Coronary artery (tissue), 2 donors: ENCODE results near the gene CTSZ.

Source experiments
- DNase-seq: peaks from one replicate; pipeline ENCODE4 v3.0.0-alpha.2; 2017; ENCODE audit warnings: low spot score
- H3K27ac ChIP-seq, 2 donors: fragments of 200-600 bp; sonication (generic); one replicate each; pipeline ENCODE4 v1.5.1; 2016 to 2019
- H3K4me3 ChIP-seq: fragments of 200-600 bp; sonication (generic); 2 replicates; pipeline ENCODE4 v1.5.1; 2016; ENCODE audit warnings: mild to moderate bottlenecking, moderate library complexity
- TF ChIP-seq, protein P1 (sequence below): fragments of 200-600 bp; sonication (generic); IDR thresholded peaks from one replicate; pipeline ENCODE4 v1.5.1; 2019; ENCODE audit warnings: antibody characterized with exemption

Gene CTSZ

DNA sequence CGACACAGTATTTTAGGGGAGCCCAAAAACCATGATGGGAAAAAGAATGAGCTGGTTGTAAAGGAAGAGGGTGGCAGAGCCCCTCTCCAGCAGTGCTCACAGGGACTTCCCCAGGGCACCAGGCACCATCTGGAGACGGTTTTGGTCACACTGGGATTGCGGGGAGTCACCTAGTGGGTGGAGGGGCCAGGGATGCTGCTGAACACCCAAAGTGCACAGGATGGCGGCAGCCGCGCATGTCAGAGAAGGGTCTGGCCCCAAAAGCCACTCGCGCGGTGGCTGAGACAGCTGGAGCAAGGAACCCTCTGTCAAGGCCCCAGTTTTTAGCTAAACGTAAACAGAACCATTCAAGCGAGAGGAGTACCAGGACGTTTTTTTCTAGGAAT, 10.8 kb downstream of the CTSZ start:
- Histone ChIP-seq H3K4me3 (no peak overlapping the region), H3K27ac (no peak overlapping the region)
- TF ChIP-seq, protein P1, sequence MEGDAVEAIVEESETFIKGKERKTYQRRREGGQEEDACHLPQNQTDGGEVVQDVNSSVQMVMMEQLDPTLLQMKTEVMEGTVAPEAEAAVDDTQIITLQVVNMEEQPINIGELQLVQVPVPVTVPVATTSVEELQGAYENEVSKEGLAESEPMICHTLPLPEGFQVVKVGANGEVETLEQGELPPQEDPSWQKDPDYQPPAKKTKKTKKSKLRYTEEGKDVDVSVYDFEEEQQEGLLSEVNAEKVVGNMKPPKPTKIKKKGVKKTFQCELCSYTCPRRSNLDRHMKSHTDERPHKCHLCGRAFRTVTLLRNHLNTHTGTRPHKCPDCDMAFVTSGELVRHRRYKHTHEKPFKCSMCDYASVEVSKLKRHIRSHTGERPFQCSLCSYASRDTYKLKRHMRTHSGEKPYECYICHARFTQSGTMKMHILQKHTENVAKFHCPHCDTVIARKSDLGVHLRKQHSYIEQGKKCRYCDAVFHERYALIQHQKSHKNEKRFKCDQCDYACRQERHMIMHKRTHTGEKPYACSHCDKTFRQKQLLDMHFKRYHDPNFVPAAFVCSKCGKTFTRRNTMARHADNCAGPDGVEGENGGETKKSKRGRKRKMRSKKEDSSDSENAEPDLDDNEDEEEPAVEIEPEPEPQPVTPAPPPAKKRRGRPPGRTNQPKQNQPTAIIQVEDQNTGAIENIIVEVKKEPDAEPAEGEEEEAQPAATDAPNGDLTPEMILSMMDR, result no peak
- DNase-seq, result no peak

DNA sequence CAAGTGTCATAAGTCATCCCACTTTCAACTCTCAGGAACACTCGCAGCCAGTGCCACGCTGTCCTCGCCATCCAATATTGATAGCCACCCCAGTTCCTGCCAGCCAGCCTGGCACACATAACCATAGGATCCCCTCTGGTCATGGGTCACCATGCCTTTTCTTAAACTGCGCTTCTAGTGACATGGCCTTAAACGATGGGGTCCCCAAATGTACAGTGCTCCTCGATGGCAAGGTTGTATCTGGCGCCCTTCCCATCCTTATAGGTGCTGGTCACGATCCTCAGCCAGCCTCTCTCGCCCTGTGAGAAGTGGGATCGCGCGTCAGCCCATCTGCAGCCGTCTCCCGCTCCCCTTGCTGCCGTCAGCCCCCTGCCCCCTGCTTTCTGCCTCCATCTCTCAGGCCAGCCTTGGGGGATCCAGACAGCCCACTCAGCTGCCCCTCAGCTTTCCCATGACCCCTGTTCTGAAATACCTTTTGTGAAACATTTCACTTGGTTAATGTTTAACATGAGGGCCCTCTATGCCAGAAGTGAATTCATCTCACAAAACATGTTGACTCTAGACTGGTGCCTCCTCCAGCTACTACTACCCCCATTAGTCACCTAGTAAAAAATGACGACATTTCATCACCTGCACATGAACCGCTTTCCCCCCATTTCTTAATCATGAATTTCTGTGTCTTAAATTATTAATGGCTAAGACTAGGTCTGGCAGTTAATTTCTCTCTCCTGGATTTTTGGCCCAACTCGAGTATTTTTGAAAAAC, 11.4 kb downstream of the CTSZ start:
- DNase-seq, result no peak
- no peak overlapping the region for H3K27ac ChIP-seq
- no peak overlapping the region for H3K4me3 ChIP-seq
- TF ChIP-seq, protein P1, result no peak

DNA sequence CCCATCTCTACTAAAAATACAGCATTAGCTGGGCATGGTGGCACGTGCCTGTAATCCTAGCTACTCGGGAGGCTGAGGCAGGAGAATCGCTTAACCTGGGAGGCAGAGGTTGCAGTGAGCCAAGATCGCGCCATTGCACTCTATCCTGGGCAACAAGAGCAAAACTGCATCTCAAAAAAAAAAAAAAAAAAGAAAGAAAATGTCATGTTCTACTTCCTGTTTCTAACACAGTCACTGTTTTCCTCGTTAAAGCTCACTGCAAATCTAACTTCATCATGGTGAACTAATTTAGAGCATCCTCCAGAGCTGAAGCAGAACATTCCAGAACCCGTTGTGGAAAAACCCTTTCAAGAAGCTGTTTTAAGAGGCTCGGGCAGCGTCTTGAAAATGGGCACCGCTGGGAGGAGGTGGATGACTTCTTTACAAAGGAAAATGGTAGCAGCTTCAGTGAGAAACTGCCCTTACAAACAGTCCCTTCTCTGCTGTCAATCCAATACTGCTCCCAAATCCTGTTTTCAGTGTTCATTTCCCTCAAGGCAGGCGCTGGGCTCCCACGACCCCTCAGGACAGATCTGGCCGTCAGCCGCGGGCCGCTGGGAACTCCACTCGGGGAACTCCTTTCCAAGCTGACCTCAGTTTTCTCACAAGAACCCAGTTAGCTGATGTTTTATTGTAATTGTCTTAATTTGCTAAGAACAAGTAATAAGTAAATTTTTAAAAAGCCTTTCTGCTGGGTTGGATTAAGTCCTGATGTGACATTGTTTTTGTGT, 12.5 kb downstream of the CTSZ start:
- DNase-seq, result no peak
- Histone ChIP-seq H3K27ac (no peak overlapping the region), H3K4me3 (no peak overlapping the region)
- TF ChIP-seq, protein P1, result no peak

DNA sequence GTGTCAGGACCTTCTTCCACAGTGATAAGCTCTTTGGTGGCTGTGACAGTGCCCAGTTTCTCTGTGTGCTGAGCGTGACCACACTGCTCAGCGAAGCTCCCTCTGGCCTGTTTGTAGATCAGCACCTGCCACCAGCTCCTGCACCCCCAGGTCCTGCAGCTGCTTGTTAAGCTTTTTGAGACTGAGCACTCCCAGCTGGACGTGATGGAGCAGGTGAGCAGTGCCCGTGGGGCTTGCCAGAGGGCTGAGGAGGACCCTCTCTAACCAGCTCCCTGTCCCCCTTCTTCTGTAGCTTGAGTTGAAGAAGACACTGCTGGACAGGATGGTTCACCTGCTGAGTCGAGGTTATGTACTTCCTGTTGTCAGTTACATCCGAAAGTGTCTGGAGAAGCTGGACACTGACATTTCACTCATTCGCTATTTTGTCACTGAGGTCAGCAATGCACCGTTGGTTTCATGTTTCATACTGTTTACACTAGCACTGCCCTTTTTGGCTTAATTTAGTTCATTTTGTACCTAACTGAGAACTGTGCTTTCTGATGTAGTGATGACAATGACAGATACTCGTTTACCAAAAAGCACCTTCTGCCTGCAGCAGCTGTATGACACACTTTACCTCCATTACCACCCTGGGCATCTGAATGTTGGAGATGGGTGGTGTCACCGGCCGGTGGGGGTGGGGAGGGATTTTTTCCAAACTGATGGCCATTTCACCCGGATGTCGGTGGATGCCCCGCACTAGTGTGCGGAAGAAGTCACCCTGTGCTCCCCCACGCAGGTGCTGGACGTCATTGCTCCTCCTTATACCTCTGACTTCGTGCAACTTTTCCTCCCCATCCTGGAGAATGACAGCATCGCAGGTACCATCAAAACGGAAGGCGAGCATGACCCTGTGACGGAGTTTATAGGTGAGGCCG, 13.5 kb downstream of the CTSZ start:
- TF ChIP-seq, protein P1, result no peak
- DNase-seq, result peak; percentile 67
- H3K4me3 ChIP-seq, result no peak overlapping the region
- H3K27ac ChIP-seq, result no peak overlapping the region

DNA sequence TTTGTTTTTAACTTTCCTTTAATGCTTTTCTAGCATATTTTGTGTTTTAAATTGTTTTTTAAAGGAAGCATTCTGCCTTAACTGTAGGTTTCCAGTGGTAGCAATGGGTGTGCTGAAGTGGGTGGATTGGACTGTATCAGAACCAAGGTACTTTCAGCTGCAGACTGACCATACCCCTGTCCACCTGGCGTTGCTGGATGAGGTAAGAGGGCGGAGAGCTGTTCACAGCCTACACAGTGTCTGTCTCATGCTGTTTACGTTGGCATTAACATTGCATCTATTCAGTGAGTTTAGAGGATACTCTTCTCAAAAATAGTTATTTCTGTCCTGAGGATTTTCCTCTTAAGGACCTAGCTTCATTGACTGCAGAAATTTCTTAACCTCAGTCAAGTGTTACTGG, 14.1 kb downstream of the CTSZ start:
- H3K4me3 ChIP-seq, result no peak overlapping the region
- no peak for DNase-seq
- TF ChIP-seq, protein P1, result no peak
- H3K27ac ChIP-seq, result no peak overlapping the region

DNA sequence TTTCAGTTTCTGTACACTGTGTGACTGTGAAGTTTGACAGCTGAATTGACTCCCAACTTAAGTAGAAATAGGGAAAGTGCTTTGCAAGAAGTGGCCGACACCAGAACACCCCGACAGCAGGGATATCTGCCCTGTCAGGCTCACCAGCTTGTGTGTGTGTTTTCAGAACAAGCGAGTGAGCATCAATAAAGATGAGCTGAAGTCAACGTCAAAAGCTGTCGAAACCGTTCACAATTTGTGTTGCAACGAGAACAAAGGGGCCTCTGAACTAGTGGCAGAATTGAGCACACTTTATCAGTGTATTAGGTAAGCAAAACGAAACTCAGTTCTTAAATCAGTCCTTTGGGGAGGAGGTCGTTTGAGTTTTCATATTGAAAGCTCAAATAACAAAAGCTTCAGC, 15.3 kb downstream of the CTSZ start:
- TF ChIP-seq, protein P1, result no peak
- peak; percentile 22 for DNase-seq
- Histone ChIP-seq H3K27ac (no peak overlapping the region), H3K4me3 (no peak overlapping the region)
